SK-N-DZ (cell line): Measurements from ENCODE around the gene CREB5.

ENCODE experiments used
- DNase-seq: peaks from one replicate; pipeline ENCODE4 v3.0.0-alpha.2; 2015; ENCODE audit warnings: low spot score

Gene CREB5

GRCh38 chr7:28512668-28513440, 100.5 kb downstream of the CREB5 start:
- DNase-seq = no peak

- no peak for DNase-seq
Observed at GRCh38 chr7:28516390-28517172, 104.3 kb downstream of the CREB5 start.

DNA sequence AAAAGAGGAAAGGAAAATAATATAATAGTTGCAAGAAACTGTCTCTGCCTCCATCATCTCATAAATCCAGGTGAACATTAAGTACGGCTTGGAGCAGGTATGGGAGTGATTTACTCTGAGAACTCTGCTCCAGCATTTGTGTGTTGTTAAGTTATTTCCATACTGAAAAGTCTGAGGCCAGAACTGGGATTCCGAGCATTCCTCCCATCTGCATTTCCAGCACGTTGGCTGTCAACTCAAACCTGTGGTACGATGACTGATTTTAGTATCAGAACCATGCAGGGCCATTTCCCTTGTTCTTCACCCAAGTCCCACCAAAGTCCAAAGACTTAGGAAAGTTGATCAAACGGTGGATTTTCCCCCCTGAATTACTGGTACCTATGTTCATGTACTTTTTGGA, 104.9 kb downstream of the CREB5 start:
- DNase-seq = no peak

GRCh38 chr7:28517606-28518005, 105.3 kb downstream of the CREB5 start:
- no peak for DNase-seq

GRCh38 chr7:28520074-28521015, 108.0 kb downstream of the CREB5 start:
- DNase-seq = no peak

DNA sequence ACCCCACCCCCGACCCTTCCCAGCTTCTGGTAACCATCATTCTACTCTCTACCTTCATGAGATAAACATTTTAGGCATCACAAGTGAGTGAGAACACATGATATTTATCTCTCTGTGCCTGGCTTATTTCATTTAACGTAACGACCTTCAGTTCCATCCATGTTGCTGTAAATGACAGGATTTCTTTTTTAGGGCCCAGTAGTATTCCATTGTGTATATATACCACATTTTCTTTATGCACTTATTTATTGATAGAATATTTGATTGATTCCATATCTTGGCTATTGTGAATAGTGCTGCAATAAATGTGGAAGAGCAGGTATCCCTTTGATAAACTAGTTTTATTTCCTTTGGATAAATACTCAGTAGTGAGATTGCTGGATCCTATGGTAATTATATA, 112.7 kb downstream of the CREB5 start:
- DNase-seq = no peak

DNA sequence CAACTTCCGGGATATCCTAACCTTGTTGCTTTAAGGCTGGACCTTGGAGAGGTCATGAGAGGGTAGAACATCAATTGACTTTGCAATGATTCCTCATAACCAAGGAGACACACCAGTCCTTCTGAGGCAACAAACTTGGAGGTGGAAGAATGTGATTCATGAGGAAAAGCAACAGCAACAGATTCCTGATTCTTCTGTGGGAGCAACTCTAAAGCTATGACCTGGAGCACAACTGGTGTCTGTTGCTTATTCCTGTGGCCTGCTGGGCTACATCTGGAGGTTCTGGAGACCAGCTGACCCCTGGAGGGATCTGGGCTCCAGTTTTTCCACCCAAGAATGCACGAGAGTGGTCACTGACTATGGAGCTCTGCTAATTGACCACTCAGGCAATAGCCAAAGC, 116.6 kb downstream of the CREB5 start:
- DNase-seq = no peak

DNA sequence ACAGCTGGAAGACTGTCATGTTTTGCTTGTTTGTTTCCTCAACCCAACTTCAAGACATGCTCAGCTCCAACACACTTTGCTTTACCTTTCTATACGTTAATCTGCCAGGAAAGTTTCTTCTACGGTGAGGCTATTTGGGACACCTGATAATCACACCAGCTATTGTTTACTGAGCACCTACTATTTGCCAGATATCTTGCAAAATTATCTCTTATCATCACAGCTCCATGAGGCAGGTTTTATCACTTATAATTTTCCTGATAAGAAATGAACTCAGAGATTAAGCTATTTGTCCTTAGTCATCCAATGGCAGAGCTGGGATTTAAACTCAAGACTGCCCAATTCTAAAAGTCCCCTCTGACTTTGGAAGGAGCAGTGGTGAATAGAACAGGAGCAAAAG, 117.4 kb downstream of the CREB5 start:
- DNase-seq = no peak

GRCh38 chr7:28530175-28530802, 118.0 kb downstream of the CREB5 start:
- DNase-seq = no peak

GRCh38 chr7:28530803-28531175, 118.5 kb downstream of the CREB5 start:
- DNase-seq = no peak

- no peak for DNase-seq
Observed at GRCh38 chr7:28531291-28531690, 119.0 kb downstream of the CREB5 start.

- DNase-seq = no peak
Observed at GRCh38 chr7:28532181-28532580, 119.9 kb downstream of the CREB5 start.

DNA sequence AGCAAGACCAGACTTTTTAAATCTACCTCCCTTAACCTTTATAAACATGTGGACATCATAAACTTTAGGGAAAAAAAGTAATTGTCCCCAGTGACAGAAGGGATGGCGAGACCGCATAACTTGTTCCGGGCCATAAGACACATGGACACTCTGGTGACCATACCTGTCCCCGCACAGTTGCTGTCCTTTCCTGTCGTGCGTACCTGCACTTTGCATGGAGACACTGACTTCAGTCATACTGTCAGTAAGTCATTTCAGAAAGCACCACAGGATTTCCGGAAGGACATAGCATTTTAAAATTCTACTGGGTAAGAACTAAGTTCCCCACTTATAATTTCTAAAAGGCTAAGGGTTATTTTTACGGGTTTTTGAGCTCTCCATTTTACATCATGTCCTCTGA, 120.9 kb downstream of the CREB5 start:
- DNase-seq = no peak

DNA sequence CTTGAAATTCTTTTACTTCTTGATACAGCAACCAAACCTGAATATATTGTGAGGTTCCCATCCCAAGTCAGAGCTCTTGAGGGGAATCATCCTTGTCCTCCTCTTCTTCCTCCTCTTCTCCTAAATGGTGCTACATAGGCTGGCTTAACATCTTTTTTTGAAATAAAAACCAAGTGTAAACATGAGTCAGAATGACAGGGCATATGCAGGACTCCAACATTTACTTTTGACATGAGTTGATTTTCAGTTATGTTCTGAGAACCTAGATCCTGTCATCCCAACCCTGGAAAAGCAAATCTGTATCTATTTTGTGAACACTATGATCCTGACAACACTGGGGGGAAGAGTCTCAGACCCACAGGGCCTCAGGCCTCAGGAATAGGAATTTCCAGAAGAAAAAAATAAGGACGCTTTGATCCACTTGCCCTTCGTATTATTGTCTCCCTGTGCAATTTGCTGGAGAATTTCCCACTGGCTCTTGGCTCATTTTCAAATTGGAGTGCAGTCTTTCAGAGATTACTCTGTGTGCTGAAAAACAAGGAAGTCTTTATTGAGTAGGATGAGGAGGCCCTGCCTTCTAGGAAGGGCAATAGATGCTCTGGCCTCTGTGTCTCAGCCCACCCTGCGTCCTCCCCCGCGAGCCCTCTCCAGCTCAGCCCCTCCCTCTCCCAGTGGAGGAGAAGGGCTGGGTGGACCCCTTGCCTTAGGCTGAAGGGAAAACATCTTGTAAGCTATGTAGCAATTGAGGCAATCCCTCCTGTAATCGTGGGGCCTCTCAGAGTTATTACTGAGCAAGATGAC, 121.6 kb downstream of the CREB5 start:
- DNase-seq = no peak

DNA sequence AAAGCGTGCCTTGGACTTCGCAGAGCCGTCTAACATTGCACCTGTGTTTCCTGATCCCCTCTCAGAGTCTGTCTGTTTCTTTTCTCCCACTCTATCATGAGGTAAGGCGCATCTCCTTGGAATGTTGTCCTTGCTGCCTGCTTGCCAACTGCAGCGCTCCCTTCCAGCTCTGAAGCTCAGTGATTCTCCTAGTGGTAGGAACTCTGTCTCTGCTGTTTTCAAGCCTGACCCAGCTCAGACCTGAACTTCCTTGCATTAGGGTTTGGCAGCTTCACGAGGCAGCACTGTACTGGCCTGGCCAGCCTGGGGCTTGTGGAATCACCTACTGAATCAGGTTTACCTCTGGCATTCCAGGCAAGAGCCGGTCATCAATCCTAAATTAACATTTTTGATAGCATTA, 123.9 kb downstream of the CREB5 start:
- peak; percentile 41 for DNase-seq

DNA sequence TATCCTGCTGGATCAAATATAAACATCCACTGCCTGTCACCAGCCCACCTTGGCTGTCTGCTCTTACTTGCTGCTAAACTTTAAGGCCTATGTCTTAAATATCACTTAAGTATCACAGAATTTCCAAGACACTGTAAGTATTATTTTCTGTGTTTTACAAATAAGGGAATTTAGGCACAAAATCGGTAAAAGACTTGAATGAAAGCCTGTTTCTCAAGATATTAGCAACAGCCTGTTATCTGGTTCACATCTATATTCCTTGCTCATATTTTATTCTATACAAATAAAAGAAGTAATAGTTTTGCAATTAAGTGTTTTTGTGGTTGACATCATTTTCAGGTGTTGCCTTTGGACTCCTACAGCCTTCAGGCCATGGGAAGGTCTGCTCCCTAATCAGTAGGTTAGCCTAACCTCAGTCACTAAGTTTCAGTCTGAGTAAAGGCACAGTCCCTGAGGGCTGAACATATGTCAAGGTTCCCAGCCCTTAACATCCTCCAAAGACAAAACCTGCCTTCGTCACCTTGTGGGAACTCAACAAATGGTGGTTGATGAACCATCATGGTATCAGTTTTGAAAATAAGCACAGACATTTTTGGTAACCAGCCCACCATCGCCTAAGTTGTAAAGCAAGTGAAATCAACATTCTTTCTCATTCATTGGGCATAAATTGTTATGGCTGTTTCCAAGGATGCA, 127.1 kb downstream of the CREB5 start:
- DNase-seq = no peak

GRCh38 chr7:28542410-28542809, 130.1 kb downstream of the CREB5 start:
- DNase-seq = peak; percentile 94

- DNase-seq = peak; percentile 87
Observed at GRCh38 chr7:28544453-28545117, 132.3 kb downstream of the CREB5 start.

GRCh38 chr7:28546067-28546466, 133.7 kb downstream of the CREB5 start:
- DNase-seq = no peak

GRCh38 chr7:28547115-28547514, 134.8 kb downstream of the CREB5 start:
- no peak for DNase-seq
